Activated gamma-delta T cell treated with anti-CD3 and anti-CD28 coated beads, Interleukin-2, amount 50 U/mL, for 16 hours (primary cell): ENCODE results near the gene GPR183.
"Not testable (repeated sequence)": the region's sequence is repeated elsewhere in the genome, so short reads cannot be mapped to it uniquely, and the experiment has no call there.

Source experiments
- DNase-seq: peaks from one replicate; pipeline ENCODE4 v3.0.0-alpha.2; 2020; ENCODE audit warnings: low read depth

GPR183 gene

DNA sequence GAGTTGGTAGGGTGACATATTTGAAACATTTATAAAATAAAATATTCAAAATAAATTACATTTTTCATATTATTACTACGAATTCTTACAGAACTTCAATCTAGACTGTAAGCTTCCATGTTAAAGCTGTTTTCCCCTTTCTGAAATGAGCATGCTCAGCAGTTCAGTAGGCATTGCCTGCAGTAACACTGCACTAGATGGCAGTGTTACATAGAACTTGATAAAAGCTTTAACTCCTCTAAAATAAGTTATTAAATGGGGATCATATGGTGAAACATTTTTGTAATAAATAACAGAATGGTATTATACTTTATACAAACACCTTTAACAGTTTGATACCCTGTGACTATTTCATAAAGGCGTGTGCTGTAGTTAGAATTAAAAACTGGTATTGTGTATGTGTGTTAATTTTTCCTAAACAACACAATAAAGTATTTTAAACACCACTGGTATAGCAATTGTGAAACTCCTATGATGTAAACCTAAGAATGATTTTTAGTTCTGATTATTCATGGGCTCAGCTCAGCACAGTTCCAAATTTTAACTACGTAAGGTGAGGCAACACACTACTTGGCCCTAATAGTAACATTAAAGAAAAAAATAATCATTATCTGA lies 37.5 kb downstream of the GPR183 start:
- no peak for DNase-seq

DNA sequence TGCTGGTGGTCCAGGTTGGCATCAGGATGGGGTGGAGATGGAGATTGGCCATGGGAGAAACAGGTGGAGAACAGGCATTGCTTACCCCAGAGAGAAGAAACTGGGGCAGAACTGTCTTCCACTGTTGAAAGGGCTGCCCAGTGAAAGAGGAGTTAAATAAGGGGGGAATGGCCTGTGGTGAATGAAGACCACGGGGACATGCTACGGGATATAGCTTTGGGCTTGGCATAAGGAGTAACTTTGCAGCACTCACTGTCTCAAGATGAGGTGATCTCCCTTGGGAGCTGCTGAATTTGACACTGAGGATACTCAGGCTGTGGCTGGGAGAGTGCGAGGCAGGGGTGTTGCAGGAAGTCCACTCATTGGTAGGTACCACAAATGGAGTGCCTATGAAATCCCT lies 38.4 kb downstream of the GPR183 start:
- DNase-seq, result no peak

DNA sequence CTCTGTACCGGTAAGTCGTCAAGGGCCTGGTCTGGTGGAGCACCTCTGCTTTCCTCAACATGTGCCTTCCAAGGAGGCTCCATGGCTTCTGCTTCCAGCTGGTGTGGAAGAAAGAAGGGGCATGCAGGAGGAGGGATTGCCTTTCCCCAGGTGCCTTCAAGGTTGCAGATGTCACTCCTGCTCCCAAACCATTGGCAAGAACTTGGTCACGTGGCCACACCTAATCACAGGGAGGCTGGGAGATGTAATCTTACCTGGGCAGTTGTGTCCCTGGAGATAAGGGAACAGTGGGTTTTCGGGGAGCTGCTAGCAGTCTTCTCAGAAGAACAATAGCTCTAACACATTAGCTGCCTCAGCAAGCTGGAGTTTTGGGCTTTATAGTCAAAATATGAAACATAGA lies 39.3 kb downstream of the GPR183 start:
- DNase-seq, result no peak

DNA sequence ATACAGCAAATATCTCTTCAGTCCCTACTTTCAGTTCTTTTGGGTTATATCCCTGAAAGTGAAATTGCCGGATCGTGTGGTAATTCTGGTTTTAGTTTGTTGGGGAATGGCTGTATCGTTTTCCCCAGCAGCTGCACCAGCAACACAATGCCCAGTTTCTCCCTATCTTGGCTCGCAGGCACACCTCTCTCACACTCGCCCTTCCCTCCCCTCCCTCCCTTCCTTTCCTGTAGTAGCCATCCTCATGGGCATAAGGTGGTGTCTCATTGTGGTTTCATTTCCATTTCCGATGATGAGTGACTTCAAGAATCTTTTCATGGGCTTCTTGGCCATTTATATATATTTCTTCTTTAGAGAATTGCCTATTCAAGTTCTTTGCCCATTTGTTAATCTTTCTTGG lies 40.4 kb downstream of the GPR183 start:
- DNase-seq, result no peak

DNA sequence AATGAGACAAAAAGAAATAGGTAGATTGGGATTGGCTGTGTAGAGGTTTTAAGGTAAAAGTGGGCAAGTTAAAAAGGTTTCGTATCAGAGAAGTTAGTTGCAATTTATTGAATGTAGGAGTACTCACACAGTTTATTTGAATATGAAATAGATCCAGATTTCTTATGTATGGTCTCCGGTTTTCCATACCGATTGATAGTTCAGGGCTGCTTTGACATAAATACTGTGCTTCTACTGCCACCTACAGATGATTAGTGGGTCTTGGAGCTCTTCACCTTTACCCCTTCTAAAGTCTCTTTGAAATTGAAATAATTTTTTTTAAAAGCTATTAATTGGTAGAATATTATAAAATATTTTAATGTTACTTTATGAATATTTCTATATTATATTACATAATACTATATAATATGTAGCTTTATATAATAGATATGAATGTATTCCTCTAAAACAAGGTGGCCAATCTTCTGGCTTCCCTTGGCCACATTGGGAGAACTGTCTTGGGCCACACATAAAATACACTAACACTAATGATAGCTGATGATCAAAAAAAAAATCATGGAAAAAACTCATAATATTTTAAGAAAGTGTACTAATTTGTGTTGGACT lies 41.3 kb downstream of the GPR183 start:
- no peak for DNase-seq

DNA sequence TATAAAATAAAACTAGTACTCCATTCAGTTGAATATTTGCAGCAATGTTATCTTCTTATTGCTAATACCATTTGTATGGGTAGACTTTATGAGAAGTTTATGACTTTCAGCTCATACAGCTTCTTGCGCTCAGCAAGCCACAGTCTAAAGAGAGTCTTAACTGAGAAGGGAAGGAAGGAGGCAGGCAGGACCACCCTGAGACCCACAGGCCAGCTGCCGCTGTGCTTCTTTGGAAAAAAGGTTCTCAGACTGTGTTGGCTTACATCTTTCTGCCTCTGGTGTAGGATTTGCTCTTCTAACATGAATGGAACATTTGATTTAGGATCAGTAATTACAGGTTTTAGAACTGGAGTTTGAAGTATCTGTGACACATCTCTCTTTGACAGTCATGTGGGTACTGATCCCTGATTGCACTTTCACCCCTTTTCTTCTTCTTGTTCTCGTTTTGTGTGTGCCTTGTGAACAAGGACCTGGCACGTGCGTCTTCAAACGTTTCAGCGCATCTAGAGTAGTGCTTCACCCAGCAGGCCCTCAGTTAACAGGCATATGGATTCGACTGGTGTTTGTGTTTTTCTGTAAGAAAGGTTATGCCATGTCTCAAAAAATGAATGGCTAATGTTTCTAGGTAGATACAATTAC lies 41.9 kb downstream of the GPR183 start:
- no peak for DNase-seq

DNA sequence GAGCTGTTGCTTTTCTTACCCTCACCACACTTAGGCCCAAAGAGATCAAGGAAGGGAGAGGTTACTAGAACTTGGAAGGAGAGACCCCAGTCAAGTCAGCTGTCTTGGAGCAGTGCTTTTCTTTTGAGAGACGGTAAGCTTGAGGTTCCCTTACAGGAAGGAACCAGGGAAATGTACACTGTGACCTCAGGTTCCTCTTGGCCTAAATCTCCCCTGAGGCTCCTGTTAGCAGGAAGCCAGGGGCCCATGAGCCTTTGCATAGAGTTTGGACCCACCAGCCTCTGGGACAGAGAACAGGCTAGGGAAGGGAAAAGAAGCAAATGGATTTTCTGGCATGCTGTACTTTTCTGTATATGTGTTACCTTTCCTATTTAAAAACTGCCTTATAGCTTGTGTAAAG lies 43.1 kb downstream of the GPR183 start:
- DNase-seq, result no peak

DNA sequence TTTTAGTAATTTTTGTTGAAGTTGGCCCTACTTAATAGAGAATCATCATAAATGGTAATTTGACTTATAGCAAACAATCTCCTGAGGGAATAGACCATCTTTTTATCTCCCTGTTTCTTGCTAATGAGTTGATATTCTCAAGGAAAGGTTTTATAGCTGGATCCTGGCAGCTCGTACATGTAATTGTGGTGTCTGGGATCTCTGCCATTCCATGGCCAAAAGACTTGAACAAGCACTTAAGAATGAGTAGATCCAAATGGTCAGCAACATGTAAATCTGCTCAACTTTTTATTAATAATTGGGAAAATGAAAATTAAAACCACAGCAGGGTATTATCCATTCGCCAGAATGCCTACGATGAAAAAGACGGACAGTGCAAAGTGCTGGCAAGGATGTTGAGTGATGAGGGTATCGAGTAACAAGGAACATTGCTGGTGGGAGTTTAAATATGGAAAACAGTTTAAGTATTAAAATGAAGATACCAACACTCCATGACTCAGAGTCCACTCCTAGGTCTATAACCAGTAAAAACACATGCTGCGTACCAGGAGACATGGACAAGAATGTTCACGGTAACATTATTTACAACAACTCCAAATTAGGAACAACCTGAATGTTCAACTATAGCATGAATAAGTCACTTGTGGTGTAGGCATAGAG lies 43.9 kb downstream of the GPR183 start:
- no peak for DNase-seq

DNA sequence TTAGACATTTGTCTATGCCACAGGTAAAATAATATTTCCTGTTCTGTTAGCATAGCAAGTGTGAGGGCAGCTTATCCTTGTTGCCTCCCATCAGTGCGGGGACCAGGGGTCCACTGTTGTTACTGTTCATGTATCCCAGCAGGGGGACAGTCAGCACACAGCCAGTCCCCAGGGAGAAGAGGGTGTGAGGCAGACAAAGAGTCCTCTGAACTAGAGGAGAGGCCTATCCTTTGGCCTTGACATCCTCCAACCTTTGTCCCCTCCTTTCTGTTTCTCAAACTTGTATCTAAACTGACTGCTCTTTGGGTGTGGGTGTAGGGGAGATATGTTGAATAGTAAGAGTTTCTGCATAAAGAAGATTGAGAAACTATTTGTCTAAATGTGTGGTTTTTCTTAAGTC lies 46.1 kb downstream of the GPR183 start:
- no peak for DNase-seq

DNA sequence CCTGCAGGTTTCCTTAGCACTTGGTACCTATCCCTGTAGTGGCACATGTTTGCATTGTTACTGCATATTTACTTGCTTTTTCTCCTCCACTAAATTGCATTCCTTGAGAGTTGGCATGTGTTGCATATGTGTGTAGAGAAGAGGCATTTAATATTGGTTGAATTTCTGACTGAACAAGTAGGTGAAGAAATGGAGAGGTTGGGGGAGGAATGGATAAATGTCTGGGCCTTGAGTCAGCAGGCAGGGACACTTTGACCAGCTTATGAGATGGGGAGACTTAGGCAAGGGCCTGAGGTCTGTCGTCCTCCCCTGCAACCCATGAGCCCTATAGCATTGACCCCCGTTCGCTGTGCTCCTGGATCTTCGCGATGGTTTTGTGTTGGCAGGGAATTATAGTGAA lies 47.0 kb downstream of the GPR183 start:
- no peak for DNase-seq

DNA sequence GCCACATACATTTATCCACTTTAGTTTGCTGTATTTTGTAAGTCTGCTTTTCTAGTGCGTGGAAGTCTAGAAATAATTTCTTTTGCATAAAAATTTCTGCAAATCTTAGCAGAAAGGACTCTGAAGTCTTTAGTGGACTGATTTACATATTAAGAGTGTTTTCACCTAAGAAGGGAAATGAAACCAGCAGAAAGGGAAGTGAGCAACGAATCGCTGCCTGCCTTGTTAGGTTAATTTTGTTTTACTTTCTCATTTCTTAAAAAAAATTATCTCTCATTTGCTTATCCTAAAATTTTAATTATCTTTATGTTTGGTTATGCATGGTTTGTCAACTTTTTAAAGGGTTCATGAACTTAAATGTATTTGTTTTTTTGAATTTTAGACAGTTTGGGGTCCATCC lies 48.3 kb downstream of the GPR183 start:
- DNase-seq, result no peak

DNA sequence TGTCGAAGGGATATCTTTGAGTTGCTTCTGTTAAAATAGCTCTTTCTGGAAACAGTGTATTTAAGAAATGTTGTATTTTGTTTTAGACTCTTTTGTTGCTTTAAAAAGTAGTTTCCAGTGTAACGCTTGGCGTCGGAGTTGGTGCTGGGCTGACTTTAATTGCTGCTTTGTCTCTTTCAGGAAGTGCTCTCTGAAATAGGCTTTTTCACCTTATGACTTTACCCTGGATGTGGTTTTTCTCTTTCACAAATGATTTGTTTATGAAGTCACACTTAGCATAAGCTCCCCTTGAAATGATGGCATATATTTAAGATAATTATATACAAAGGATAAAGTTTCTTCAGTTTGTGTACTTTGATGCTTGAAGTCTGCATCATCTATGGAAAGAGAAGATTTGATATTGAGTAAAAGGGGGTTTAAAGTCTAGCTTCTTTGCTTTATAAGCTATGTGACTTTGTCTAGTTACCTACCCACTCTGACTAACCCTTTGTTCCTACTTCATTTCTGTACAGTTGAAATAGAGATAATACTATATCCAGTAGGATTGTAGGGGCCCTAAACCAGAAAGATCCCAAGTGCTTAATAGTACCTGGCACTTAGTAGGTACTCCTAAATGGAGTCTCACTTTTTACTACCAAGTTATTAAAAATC lies 48.9 kb downstream of the GPR183 start, which contains the start of gene GPR18:
Gene GPR18, minus strand, starts transcription at position 170 of the 651 bp plus-strand sequence. CDS start 2,507 bp downstream, outside the sequence.
- no peak for DNase-seq

DNA sequence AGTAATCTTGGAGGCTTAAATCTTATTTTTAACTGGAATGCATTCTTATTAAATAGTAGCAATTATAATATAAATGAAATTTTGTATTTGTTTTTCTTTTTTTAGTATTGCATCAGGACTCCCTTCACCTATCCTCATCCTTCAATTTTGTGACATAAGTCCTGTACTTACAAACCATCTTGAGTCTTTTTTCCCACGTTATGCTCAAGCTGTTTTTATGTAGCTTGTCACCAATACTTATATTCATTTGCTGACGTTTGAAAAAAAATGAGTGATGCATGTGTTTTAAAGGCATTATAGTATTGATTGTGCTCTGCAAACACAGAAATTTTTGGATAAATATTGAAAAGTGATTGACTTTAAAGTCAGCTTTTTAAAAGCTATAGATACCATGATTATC lies 49.9 kb downstream of the GPR183 start:
- DNase-seq, result no peak

DNA sequence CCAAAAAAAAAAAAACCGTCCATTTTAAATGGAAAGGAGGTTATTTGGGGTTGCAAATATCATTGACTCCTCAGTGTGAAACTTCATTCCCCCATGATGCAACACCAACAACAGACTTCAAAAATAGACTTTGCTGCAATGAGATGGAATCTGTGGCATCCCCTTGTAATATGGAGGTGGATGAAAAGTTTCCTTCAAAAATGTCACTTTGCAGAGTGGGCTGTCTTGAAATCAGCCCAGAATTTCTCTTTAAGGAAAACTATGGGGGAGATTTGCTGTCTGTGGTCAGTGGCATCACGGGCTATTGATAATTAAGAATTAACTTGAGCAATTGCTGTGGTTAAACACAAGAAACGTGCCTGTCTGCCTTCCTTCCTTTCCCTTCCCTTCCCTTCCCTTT lies 50.5 kb downstream of the GPR183 start:
- DNase-seq, result no peak

DNA sequence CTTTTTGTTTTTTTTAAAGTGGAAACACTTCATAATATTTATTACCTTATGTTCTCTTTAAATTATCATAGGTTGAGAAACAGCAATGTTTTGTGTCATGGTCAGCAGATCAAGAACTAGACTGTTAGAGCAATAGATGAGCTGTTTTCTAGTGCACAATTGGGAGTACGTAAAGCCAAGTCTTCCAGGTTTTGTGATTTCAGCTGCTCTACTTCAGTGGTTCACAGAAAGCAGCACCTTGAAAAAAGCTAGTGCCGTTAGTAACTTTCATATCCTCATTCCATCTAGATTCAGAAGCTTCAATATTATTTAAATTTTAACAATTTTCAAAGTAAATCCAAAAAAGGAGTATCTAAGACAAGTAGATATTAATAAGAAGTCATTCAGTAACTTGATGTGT lies 50.9 kb downstream of the GPR183 start:
- no peak for DNase-seq

DNA sequence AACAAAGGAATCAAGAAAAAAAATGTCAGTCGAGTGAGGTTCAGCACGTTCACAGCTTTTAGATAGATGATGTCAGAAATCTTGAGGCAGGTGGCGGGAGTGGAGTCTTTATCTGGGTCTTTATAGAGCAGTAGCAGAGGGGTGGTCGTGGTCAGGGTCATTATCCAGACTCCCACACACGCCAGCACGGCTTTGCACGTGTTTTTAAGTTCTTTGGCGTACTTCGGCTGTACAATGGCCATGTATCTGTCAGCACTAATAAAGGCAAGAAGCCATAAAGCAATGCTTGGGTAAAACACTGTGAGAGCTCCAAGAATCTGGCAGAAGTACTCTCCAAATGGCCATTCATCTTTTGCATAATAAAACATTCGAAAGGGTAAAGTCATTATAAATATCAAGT lies 51.9 kb downstream of the GPR183 start:
- DNase-seq, result no peak

DNA sequence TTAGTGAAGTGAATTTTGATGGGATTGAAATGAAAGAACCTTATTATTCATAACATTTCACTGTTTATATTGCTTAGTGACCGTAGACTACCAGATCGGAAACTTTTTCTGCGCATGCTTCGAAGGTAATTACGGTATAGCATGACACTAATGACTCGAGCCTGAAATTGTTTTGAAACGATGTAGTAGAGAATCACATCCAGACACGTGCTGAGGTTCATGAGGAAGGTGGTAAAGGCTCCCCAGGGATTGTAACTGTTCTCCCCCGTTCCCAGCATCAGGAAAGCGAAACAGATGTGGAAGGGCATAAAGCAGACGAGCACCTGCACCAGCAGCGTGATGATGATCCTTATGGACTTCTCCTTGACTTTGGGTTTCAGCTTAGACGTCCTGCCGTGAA lies 52.4 kb downstream of the GPR183 start:
- no peak for DNase-seq

DNA sequence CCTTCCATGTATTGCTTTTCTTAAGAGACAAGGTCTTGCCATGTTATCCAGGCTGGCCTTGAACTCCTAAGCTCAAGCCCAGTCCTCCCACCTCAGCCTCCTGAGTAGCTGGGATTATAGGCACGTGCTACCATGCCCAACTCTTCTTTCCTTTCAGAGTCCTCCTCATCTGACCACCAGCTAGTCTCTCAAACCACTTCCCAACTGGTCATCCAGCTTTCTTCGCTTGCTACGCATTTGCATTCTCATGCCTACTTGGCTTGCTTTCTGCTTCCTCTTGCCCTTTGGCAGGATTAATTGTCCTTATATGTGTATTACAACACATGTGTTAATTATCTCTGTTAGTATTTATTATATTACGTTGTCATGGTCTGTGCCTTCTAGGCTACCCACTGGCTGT lies 55.3 kb downstream of the GPR183 start:
- no peak for DNase-seq

DNA sequence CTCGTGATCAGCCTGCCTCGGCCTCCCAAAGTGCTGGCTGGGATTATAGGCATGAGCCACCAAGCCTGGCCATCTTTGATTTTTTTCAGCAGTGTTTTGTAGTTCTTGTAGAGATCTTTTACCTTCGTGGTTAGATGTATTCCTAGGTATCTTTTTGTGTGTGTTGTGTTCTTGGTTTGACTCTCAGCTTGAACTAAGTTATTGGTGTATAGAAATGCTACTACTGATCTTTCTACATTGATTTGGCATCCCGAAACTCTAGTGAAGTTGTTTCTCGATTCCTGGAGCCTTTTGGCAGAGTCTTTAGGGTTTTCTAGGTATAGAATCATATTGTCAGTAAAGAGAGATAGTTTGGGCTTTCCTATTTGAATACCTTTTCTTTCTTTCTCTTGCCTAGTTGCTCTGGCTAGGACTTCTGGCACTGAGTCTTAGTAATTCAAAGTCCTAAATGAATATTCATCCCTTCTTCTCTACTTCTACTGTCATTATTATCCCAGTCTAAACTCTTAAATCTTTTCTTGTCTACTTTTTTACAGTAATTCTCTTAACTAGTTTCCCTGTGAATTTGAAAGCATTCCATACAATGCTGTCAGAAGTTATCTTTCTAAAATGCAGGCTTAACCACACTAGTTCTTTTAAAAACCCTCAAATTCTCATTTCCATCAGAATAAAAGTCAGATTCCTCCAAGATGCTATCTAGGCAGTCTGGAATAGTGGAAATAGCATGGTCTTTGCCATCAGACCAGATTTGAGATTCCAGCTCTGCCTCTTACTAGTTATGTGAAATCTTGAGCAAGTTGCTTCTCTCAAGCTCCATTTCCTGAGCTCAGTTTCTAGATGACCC lies 56.0 kb downstream of the GPR183 start:
- DNase-seq, result no peak

DNA sequence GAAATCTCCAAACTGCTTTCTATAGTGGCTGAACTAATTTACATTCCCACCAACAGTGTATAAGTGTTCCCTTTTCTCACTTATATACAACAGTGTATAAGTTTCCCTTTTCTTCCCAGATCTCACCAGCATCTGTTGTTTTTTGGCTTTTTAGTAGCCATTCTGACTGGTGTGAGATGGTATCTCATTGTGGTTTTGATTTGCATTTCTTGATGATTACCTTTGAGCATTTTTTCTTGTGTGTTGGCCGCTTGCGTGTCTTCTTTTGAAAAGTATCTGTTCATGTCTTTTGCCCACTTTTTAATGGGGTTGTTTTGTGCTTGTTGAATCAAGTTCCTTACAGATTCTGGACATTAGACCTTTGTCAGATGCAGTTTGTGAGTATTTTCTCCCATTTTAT lies 57.6 kb downstream of the GPR183 start:
- not testable (repeated sequence) for DNase-seq

DNA sequence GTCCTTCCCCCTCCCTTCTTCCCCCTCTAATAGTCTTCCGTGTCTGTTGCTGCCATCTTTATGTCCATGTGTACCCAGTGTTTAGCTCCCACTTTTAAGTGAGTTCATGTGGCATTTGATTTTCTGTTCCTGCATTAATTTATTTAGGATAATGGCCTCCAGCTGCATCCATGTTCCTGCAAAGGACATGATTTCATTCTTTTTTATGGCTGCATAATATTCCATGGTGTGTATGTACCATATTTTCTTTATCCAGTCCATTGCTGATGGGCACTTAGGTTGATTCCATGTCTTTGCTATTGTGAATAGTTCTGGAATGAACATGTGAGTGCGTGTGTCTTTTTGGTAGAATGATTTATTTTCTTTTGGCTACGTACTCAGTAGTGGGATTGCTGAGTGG lies 58.0 kb downstream of the GPR183 start:
- DNase-seq, result not testable (repeated sequence)

DNA sequence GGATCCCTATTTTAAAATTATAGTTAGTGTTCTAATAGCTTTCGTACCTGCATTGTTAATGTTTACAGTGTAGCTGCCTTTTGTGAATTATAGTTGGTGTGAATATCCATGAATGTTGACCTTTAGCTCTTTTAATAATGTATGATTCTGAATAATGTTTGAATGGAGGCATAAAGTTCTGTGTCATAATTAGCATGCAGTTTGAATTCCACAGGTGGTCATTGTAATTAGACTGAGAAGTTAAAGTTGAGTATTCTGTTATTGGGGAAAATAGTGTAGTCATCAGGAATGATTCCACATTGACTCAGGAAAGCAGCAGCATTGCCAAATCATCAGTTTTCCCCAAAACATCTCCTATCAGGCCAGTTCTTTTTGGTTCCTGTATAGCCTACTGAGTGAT lies 61.1 kb downstream of the GPR183 start:
- DNase-seq, result no peak
